ENCODE data around the gene ZFYVE27. TPM values are rescaled to one million over a fixed set of nuclear protein-coding genes. Genes with fewer than 3 reads are reported as not detected.

ZFYVE27 gene
- total RNA-seq, 1 donor from 2014 or later, result 19.8 TPM

DNA sequence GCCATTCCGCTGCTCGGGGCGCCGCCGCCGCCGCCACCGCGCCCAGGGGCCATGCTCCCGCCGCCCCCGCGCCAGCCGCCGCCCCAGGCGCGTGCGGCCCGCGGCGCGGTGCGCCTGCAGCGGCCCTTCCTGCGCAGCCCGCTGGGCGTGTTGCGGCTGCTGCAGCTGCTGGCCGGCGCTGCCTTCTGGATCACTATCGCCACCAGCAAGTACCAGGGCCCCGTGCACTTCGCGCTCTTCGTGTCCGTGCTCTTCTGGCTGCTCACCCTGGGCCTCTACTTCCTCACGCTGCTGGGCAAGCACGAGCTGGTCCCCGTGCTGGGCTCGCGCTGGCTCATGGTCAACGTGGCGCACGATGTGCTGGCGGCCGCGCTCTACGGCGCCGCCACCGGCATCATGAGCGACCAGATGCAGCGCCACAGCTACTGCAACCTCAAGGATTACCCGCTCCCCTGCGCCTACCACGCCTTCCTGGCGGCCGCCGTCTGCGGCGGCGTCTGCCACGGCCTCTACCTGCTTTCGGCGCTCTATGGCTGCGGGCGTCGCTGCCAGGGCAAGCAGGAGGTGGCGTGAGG, 23.0 kb upstream of the ZFYVE27 start:
- peak; percentile 85 for DNase-seq (ENCODE audit: low spot score)
- intact Hi-C loops (cut with DNase I), result no loop called here

GRCh38 chr10:97714401-97715258, 22.3 kb upstream of the ZFYVE27 start:
- intact Hi-C loops (cut with DNase I), result no loop called here
- DNase-seq (ENCODE audit: low spot score), result peak; percentile 84

DNA sequence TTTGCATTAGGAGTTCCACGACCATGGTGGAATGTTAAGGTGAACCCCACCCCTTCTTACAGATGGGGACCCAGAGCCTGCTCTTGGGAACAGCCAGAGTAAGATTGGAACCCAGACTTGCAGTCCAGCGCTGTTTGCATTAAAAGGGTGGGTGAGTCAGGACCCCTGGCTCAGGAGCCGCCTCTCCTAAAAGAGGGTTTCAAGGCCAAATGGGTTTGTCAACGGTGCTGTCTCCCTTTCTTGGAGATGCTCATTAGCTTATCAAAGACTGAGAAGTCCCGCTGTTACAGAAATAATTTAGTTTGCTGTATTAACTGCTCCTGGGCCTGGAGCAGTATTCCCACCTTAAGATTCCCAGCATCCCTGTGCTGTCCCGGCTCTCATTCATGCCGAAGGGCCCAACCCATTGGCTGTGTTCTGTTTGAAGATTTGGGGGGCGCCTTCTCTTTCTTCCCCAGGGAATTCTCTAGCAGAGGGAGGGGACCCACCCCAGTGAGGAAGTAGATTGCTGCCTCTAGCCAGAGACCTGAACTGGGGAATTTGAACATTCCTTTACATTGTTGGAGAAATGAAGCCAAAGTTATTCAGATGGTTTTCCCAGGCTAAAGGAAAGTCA, 21.6 kb upstream of the ZFYVE27 start:
- peak; percentile 6 for DNase-seq (ENCODE audit: low spot score)
- intact Hi-C loops (cut with DNase I), result no loop called here

DNA sequence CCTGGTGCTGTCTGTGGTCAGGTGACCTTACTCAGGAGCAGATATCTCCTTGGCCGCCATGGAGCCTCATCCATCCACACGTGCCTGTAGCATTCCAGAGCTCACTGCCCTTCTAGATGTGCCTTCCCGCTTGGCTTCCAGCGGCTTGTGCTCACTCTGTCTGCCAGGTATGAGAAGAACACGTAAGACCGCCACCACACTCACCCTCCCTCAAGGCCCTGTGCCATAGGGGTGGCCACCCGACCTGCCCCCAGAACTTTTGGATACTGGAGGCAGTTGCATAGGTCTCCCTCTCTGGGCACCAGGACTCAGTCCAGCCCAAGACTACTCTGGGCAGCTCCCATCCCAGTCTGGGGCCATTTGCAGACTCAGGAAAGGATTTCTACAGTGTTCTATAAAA, 19.3 kb upstream of the ZFYVE27 start:
- intact Hi-C loops (cut with DNase I), result no loop called here
- DNase-seq (ENCODE audit: low spot score), result peak; percentile 50

DNA sequence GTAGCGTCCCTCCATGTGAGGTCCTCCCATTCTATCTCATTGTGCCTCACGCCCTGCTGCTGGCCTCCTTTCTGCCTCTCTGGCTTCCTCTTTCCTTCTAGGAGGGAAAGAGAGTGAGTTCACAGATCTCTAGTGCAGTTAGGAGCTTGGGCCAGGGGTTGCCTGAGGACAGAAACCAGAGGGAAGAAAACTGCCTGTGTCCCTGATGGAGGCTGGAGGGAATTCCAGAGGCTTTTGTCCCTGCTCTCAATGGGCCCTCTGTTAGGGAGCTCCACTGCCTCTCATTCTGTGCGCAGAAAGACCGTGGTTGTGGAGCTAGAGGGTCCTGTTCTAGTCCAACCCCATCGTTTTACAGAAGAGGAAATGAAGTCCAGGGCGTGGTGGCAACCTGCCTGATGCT, 18.8 kb upstream of the ZFYVE27 start:
- no peak for DNase-seq (ENCODE audit: low spot score)
- intact Hi-C loops (cut with DNase I), result no loop called here

- DNase-seq (ENCODE audit: low spot score), result no peak
- intact Hi-C loops (cut with DNase I), result no loop called here
These were observed 18.2 kb upstream of the ZFYVE27 start for GRCh38 chr10:97718659-97719142.

DNA sequence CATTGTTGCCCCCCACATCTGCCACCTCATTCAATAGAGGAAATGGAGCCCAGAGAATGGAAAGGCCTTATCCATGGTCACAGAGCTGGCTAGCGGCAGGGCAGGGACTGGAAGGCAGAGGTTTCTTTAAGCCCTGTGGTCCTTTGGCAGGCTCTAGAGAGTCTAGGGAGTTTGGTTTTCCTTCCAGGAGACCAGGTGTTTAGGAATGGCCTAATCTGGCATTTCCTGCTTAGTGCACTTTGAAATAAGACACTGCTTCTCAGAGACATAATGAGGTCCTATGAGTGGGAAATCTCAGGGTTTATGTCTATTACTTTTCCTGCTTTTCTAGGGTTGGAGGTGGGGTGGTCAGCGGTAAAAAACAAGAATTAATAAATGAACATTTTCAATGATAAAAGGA, 17.3 kb upstream of the ZFYVE27 start:
- intact Hi-C loops (cut with DNase I), result no loop called here

DNA sequence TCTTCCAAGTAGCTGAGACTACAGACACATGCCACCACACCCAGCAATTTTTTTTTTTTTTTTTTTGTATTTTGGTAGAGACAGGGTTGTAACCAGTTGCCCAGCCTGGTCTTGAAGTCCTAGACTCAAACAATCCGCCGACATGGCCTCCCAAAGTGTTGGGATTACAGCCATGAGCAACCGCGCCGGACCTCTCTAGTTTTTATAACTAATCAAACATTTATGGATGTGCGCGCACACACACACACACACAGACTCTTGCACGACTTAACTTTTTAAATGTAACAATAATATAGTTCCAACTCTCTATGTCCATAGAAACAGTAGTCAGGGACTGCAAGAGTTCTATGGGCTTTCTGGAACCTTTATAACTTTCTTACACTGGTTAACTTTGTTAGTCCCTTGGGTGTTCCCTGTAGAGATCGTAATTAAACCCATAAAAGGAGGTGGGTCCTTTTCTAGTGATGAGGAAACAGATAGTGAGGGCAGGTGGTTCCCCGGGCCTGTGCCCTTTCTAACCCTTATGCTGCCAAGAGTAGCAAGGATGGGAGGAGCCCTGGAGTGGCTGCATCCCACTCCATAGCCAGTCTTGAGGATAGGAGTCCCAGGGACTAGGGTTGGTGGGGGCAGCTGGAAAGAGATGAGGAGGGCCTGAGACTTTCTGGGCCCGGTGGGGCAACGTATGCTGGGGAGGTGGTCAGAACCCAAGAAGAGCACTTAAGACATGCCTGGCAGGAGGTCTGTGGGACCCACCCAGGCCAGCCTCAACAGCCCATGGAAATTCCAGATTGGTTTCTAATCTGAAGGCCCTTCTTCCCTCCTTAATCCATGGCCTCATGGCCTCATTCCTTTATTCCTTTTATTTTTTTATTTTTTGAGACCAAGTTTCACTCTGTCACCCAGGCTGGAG, 14.8 kb upstream of the ZFYVE27 start:
- intact Hi-C loops (cut with DNase I), result no loop called here
- DNase-seq (ENCODE audit: low spot score), result no peak

More for the DNA sequence above, 17.3 kb upstream of the ZFYVE27 start:
- DNase-seq (ENCODE audit: low spot score), result no peak

DNA sequence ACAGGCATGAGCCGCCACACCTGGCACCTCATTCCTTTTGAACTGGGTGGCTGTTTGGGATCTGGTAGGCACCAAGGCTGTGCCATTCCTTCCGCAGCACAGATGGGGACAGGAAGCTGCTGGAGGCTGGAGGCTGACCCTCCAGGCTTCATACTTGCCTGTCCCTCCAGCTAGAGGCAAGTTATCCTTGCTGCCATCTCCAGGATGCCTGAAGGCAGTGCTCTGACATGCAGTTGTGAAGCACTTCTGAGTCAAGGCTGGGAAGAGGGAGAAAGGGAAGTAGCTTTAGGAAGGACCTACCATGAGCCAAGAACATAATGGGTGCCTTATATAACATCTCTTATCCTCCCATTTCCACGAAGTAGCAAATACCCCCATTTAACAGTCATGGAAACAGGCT, 13.9 kb upstream of the ZFYVE27 start:
- intact Hi-C loops (cut with DNase I), result no loop called here

DNA sequence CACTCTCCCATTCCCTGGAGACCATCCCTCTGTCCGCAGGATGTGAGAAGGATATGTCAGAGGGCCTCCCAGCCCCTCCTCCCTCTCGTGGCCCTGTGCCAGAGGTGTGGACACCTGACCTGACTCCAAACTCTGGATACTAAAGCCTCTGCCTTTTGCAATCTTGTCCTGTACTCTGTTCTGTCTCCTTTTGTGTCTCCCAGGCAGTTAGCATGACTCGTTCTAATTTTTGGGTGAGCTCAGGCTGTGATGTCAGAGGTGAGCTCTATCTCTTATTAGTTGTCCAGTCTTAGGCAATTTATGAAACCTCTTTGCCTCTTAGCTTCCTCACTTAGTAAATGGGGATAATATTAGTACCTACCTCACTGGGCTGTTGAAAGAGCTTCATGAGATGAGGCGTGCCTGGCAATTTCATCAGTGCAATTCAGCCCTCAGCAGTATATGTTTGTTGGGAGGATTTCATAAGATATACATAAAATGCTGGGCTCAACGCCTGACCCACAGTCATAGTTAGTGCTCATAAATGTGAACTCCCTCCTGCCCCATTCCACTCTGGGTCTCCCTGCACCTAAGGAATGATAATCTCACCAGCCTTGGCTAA, 12.5 kb upstream of the ZFYVE27 start:
- no peak for DNase-seq (ENCODE audit: low spot score)
- intact Hi-C loops (cut with DNase I), result no loop called here

More for the DNA sequence above, 13.9 kb upstream of the ZFYVE27 start:
- no peak for DNase-seq (ENCODE audit: low spot score)

GRCh38 chr10:97726636-97727178, 10.2 kb upstream of the ZFYVE27 start:
- DNase-seq (ENCODE audit: low spot score), result no peak
- intact Hi-C loops (cut with DNase I), result no loop called here

- intact Hi-C loops (cut with DNase I), result no loop called here
- no peak for DNase-seq (ENCODE audit: low spot score)
These were observed 7.9 kb upstream of the ZFYVE27 start for GRCh38 chr10:97729014-97729413.

DNA sequence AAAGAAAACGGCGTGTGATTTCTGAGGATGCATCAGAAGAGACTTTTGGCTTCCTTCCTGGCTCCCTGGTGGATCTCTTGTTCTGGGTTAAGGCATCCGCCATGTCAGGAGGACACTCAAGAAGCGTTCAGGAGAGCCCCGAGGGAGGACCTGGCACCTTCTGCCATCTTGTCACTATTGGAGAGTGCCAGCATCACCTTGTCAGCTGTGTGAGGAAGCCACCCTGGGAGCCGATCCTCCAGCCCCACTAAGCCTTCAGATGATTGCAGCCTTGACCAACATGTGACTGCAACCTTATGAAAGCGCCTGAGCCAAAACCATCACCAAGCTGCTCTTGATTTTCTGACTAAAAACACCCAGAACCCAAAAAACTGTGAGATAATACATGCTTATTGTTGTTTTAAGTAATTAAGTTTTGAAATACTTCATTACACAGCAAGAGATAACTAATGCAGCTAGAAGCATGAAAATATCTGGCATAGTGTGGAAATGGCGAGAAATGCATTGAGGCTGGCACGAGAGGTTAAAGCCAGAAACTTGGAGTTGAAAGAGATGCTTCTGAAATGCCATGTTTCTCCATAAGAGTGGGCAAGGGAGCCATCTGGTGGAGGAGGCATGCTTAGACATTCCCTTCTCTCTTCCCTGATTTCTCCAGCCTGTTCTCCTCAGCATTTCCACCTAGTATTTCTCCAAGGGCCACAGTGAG, 5.4 kb upstream of the ZFYVE27 start:
- intact Hi-C loops (cut with DNase I), result loop anchor here (1.0 to 5.0 kb wide), 2 partner anchors 22 to 54 kb away; no protein-coding TSS in a partner anchor
- DNase-seq (ENCODE audit: low spot score), result no peak

GRCh38 chr10:97732052-97732359, 4.9 kb upstream of the ZFYVE27 start:
- intact Hi-C loops (cut with DNase I), result loop anchor here (5.0 kb wide), 1 partner anchor 55 kb away; no protein-coding TSS in a partner anchor
- DNase-seq (ENCODE audit: low spot score), result no peak

DNA sequence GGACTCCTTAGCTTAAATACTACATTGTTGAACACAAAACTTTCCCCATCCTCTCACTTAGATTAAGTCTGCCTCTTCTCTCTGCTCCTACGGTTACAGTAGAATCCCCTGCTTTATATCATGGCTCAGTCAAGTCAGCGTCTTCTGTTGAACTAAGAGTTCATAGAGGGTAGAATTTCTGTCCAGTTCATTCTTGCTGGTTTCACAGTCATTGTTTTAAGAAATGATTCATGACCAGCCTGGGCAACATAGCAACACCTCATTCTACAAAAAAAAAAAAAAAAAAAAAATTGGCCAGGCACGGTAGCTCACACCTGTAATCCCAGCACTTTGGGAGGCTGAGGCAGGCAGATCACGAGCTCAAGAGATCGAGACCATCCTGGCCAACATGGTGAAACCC, 3.7 kb upstream of the ZFYVE27 start:
- intact Hi-C loops (cut with DNase I), result loop anchor here (5.0 kb wide), 1 partner anchor 56 kb away; no protein-coding TSS in a partner anchor

GRCh38 chr10:97734021-97734420, 2.9 kb upstream of the ZFYVE27 start:
- intact Hi-C loops (cut with DNase I), result loop anchor here (5.0 kb wide), 1 partner anchor 57 kb away; no protein-coding TSS in a partner anchor
- no peak for DNase-seq (ENCODE audit: low spot score)

More for the DNA sequence above, 3.7 kb upstream of the ZFYVE27 start:
- DNase-seq (ENCODE audit: low spot score), result no peak

DNA sequence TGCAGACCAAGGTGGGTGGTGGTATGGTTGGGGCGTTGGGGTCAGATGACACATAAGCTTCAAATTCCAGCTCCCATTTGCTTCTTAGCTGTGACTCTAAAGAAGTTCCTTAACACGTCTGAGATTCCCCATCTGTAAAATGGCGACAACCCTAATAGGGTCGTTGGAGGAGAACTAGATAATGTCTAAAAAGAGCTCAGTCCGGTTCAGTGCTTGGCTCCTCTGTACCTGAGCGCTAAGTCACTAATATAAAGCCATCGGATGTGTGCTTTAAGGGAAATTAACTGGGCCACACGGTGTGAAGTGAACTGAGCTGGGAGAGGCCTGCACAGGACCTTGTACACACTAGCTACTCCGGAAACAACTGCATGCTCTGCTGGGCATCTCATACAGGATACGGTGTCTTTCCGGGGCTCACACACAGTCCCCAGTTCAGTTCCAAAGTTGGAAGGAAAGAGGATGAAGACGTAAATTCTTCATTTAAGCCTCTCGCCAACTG, 476 bp upstream of the ZFYVE27 start:
- intact Hi-C loops (cut with DNase I), result loop anchor here (2.0 kb wide), 1 partner anchor 50 kb away; the partner anchor contains the start of gene AVPI1
- DNase-seq (ENCODE audit: low spot score), result no peak

DNA sequence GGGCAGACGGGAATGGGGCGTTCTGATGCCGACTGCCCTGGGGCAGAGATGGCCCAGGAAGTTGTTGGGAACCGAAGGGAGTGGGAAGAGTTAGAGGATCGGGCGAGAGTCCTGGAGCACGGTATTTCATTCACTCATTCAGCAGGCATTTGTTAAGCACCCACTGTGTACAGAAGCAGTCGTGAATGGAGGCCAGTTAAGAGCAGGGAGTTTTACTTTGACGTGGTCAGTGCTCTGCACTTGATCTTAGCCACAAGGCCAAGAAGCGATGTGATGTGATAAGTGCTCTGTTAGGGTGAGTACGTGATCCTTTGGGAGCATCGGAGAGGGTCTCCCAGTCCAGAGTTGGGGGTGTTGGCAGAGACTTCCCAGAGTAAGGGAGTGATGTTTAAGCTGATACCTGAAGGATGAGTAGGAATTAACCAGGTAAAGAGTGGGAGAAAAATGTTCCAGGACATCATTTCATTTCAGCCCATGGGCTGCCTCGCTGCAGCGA, 890 bp downstream of the ZFYVE27 start:
- DNase-seq (ENCODE audit: low spot score), result no peak
- intact Hi-C loops (cut with DNase I), result loop anchor here (2.0 kb wide), 1 partner anchor 51 kb away; the partner anchor contains the start of gene AVPI1

Measured in cardiac septum (tissue), 1 donor.